Activated CD8-positive, alpha-beta memory T cell treated with anti-CD3 and anti-CD28 coated beads, Interleukin-2, amount 50 U/mL, for 1 hour (primary cell): ENCODE data around the gene CERS1.

Source experiments
- DNase-seq: peaks from one replicate; pipeline ENCODE4 v3.0.0-alpha.2; 2020; ENCODE audit errors: extremely low read depth

CERS1 gene

DNA sequence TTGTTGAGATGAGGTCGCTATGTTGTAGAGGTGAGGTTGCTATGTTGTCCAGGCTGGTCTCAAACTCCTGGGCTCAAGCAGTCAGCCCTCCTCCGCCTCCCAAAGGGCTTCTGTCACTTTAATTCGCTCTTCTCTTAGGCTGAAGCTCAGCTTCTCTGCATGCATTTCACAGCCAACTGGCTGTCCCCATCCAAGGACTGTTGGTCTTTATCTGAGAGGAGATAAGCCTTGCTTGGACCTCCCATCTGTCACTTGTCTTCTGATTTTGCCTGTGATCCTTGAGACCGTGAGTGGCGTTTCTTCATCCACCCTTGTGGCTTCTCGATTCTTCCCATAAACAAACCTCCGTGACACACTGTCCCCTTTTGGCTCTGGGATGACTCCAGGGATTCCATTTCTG lies 24.4 kb downstream of the CERS1 start:
- DNase-seq: no peak

DNA sequence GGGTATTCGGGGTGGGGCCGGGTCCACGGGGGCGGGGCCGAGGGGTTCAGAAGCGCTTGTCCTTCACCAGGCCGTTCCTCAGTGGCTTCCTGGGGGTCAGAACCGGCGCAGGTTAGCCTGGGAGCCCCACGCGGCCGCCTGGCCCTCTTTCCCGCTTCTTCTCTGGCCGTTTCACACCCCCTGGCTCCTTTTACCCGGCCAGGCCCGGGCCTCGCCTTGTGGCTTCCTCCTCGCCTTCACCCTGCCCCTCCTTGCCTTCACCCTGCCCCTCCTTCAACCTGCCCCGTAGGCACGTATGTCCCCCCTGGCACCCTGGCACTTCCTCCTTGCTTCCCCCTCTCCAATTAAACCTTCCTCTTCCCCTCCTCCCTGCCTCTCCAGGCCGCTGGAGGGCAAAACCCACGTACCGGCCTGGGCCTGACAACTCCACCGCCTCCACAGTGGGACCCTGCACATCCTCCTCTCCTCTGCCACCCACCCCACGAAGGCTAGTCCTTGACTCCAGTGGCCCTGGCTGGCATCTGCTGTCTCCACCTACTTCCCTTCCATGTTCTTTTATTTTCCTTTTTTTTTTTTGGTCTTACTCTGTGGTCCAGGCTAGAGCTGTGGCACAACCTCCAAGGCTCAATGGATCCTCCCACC lies 25.3 kb downstream of the CERS1 start:
- DNase-seq: no peak

DNA sequence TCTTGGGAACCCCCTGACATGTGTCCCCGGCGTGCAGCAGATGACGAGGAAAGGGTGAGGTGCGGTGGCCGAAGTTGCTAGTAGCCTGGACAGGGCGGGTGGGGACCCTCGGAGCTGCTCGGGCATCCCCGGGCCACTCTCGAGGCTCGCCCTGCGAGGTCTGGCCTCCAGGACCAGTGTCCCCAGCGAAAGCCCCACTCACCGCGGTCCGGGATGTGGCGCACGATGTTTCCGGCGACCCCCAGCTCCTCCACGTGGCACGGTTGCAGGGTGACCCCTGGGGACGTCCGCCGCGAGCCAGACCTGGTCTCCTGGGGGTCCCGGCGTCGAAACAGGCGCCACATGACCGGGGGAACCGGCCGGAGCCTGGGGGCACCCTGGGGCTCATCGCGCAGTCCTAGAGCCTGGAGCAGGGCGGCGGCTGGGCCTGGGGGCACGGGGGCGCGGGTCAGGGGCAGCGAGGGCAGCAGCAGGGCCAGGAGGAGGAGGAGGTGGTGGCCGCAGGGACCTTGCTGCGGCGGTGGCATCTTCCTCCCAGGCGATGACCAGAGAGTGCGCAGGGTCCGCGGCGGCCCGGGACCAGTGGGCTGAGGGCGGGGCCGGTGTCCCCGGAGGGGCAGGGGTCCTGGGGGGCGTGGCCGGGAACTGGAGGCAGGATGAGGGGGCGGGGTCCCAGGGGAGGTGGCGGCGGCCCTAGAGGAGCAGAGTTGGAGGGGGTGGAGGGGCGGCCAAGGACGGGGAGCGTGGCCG lies 26.0 kb downstream of the CERS1 start:
- DNase-seq: no peak

DNA sequence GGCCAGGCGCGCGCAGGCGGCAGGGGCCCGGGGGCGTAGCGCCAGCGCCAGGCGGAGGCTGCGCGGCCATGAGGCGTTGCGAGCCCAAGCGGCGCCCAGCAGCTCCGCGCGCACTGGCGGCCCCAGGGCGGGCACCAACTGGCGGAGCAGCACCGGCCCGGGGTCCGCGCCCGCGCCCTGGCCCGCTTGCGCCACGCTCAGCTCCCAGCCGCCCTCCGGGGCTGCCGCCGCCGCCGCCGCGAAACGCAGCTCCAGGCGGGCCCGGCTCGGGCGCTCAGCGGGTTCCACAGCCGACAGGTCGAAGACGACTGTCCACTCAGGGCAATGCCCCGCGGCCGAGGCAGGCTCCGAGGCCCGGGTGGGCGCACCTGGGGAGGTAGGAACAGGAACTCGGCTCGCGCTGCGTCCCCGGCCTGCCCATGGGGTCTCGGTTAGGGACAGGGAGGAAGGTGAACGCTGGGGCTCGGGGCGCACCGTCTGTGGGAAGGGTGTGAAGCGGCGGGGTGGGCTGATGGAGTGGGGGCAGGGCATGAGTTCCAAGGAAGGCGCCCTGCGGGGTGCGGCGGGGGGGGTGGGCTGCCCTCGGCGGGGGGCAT lies 26.8 kb downstream of the CERS1 start:
- DNase-seq: no peak

DNA sequence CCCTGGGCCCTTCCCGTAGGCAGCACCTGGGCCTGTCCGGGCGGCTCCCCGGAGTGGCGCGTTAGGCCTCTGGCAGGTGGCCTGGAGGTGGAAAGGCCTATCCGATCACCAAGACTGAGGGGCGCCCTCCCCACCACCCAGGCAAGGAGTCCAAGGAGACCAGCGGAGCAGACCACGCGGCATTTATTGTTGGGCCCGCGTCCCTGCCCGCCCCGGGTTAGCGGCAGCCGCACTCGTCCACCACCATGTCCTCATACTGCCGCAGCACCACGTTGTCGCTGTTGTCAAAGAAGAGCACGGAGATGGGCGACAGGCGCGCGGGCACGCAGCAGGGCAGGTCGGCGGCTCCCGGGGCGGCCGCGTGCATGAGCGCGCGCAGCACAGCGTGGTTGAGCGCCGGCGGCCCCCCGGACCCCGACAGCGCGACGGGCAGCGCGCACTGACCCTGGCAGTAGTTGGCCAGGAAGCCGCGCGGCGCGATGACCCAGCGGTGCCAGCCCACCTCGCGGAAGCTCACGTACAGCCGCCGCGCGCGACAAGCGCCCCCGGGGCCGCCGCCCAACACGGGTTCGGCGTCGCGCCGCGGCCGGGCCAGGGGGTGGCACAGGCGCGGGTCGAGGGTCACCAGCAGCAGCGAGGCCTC lies 27.5 kb downstream of the CERS1 start:
- no peak for DNase-seq

DNA sequence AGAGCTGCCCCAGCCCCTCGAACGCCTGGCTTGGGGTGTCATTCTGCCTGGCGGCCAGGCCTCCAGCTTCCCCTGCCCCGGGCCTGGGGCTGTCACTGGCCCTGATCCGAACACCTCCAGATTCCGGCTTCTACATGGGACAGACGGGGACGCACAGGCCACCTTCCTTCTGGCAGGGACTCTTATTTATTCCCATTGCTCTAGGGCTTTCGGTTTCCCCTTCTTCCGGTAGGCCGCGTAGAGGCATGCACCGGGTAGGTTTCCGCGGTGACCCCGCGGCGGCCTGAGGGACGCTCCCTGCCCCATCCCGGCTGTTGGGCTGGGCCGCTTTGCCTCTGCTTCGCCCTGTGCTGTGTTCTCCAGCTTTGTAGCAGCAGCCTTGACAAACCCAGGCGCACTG lies 28.2 kb downstream of the CERS1 start:
- no peak for DNase-seq

DNA sequence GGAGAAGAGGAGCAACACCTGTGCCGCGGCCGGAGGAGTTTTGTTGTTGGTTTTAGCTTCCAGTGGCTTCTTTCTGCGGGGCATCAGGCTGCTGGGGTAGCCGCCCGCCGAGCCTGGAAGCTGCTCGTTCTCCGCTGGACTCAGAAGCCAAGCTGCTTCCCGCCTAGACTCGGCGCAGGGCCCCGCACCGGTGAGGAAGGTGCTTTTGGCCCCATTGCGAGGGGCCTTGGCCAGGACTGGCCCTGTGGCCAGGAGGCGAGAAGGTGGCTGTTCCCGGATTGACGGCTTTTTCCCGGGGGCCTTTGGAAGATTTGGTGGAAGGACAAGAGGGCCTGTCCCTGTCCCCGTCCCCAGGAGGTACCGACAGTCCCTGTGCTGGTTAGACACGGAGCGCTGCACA lies 28.8 kb downstream of the CERS1 start:
- DNase-seq: no peak

DNA sequence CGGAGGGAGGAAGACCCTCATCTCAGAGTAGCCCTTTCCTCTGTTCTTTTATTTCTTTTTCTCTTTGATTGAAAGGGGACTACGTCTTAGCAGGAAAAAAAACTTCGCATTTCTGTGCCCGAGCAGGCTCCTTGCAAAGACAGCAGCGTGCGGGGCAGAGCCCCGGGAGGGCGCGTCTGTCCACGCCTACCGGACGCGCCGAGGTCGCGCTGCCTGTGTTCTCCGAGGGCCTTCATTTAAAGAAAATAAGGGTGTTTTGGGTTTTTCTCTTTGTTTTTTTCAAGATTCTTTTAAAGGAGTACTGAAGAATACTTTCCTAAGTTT lies 29.2 kb downstream of the CERS1 start:
- no peak for DNase-seq

DNA sequence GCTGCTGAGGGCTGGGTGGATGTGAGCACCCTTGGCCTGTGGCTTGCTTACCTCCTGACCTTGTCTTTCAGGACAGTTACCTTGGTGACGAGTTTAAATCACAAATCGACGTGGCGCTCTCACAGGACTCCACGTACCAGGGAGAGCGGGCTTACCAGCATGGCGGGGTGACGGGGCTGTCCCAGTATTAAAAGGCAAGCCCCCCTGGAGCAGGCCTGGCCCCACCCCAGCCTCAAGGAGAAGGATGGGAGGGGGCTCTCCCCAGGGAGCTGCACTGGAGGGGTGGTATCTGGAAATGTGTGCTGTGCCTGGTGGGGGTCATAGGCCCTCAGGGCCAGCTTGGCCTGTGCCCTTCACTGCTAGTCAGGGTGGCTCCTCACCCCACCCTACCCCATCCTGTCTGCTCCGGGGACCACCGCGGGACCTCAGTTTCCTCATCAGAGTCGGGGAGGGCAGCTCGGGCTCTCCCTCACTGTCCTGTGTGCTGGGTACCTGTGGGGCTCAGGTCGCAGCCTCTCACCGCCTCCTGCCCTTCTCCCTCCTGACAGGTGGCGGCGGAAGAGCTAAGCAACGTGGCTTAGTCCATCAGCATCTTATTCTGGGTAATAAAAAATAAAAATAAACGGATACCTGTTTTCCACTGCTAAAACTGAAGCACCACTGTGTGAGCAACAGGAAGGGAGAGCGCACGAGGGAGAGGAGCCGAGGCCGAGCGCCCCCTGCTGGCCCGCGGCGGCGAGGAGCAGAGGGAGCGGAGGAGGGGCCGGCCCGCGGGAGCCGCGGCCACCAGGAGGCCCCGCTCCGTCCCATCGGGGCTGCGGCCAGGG lies 29.8 kb downstream of the CERS1 start:
- no peak for DNase-seq

DNA sequence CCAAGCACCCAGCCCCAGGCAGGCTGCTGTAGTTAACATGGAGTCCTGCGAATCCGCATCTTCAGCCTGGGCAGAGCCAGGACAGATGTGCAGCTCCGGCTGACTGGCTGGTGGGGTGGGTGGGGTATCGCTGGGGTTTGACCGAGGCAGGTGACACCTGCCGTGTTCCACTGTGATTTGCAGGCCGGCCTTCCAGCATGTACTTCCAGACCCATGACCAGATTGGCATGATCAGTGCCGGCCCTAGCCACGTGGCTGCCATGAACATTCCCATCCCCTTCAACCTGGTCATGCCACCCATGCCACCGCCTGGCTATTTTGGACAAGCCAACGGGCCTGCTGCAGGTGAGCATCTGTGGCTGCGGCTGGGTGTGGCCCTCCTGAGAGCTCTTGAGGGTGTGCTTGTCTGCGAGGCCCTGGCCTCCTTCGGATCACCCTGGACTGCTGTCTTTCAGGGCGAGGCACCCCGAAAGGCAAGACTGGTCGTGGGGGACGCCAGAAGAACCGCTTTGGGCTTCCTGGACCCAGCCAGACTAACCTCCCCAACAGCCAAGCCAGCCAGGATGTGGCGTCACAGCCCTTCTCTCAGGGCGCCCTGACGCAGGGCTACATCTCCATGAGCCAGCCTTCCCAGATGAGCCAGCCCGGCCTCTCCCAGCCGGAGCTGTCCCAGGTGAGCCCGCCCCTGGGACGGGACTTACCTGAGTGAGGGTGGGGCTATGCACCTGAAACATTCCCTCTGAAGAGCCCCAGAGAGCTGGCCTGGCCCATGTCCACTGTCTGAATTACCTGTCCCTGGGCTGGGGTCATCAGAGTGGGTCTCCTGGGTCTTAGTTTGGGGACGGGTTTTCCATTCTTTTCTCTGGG lies 30.6 kb downstream of the CERS1 start:
- no peak for DNase-seq

DNA sequence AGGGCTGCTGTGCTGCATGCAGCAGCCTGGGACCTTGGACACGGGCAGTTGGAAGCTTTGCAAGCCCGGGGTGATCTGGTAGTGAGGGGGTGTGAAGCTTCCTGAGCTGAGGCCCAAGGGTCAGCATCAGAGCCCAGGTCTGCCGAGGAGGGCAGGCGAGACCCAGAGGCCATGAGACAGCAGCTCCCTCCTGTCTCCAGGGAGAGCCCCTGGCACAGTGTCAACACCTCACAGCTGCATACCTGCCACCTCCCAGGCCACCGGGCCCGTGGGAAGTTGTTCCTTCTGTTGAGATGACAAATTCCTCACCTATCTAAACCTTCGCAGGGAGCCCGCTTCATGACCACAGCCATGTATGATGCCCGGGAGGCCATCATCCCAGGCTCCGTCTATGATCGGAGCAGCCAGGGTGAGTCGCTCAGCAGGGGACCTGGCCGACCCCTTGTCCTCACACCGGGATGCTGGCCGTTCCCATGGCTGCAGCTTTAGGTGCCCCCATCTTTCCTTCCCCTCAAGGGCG lies 32.1 kb downstream of the CERS1 start:
- DNase-seq: no peak

DNA sequence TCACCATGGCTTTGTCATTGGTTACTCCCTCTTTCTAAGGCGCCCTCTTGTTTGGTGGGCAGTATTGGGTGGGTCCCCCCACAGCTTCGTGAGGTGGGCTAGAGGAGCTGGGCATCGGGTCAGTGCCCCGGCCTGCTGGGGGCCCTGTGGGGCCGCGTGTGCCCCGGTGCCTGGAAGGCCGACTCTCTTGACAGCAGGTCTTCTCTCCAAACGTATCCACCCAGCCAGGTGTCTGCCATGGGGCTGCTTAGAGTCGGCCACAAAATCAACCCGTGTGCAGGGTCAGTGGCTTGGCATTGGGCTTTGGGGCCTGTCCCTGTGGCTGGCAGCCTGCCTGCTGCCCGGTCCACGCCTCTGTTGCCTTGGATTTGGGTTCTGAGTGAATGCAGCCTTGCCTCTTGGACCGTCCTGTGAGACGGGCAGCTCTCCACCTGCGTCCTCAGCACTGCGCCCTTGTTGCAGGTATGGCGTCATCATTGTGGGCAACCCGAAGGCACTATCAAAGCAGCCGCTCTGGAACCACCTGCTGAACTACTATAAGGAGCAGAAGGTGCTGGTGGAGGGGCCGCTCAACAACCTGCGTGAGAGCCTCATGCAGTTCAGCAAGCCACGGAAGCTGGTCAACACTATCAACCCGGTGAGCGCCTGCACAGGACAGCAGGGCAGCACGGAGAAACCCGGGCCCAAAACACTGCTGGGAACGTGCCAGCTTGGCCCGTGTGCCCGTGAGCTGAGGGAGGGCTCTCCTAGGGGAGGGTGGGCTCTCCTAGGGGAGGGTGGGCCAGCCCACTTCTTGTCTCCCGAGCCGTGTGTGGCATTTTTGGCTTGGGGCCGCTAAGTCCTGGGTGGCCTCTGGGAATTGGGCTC lies 32.7 kb downstream of the CERS1 start:
- no peak for DNase-seq

DNA sequence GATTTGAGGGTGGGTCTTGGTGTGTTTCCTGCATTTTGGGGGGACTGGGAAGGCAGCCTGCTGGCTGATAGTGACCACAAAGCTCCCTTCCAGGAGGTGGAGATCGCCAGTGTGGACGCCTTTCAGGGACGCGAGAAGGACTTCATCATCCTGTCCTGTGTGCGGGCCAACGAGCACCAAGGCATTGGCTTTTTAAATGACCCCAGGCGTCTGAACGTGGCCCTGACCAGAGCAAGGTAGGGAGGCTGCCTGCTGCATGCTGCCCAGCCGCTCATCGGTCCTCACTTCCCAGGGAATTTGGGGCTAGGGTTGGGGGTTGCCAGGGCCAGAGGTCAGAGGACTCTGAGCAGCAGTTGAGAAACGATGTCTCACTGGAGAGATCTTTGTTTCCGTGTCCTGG lies 34.0 kb downstream of the CERS1 start:
- no peak for DNase-seq

DNA sequence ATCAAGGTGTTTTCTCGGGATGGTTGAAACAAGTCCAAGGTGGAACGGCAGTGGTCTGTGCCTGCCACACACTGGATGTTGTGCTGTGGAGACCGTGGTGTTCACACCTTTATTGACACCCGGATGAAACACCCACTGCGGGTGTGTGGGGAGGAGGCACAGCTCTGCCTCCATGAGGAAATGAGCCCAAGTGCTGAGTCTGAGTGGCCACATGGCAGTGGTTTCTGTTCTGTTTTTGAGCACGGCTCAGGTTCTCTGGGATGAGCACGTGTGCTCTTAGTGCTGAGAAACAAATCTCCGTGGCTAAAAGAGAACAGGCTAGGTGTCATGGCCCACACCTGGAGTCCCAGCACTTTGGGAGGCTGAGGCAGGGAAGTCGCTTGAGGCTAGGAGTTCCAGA lies 34.7 kb downstream of the CERS1 start:
- no peak for DNase-seq

DNA sequence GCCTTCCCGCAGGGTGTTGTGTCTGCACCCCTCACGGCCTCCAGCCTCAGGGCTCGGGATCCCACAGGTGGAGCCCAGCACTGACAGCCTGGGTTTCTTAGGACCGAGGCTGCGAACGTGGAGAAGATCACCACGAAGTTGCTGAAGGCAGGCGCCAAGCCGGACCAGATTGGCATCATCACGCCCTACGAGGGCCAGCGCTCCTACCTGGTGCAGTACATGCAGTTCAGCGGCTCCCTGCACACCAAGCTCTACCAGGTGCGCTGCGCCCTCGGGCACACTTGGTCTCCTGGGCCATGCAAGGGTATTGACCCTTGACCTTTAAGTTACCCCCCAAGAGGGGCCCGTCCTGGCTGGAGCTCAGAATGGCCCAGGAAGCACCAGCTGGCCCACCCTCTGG lies 35.2 kb downstream of the CERS1 start:
- no peak for DNase-seq

DNA sequence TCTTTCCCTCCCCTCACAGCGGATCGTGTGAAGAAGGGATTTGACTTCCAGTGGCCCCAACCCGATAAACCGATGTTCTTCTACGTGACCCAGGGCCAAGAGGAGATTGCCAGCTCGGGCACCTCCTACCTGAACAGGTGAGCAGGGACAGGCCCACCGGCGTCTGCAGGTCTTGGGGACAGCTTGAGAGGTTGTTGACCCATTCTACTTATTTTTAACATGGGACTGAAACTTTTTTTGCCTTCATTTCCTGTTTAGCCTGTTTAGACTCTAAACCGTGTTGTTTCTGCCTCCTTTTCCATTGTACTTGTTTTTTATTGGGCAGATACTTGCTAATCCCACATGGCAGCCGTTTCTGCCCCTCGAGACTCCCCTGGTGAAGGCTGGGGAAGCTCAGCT lies 35.7 kb downstream of the CERS1 start:
- DNase-seq: no peak

DNA sequence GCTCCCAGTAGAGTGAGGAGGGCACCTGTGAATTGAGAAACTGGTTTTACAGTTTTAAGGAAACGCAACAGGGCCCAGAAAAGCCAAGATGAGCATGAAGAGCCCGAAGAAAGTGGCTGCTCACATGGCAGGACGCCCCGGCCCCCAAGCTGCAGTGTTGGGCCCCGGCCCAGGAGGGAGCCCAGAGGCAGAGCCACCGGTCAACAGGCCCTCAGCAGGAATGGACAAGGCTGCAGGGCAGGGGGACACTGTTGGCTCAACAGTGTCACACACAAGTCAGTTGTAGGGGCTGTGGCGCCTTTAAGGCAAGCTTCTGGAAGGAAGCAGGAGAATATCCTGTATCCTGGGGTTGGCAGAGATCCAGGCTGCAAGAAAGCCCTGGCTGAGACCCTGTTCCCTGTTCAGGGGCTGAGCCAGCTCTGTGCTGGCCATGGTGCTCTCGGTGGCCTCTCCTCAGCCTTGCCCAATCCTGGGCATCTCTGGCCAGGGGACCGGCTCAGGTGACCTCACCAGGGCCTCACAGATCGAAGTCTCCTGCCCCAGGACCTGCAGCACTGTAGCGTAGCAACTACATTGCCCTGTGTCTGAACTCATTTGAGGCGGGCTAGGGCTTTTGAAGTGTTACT lies 36.2 kb downstream of the CERS1 start:
- DNase-seq: no peak

DNA sequence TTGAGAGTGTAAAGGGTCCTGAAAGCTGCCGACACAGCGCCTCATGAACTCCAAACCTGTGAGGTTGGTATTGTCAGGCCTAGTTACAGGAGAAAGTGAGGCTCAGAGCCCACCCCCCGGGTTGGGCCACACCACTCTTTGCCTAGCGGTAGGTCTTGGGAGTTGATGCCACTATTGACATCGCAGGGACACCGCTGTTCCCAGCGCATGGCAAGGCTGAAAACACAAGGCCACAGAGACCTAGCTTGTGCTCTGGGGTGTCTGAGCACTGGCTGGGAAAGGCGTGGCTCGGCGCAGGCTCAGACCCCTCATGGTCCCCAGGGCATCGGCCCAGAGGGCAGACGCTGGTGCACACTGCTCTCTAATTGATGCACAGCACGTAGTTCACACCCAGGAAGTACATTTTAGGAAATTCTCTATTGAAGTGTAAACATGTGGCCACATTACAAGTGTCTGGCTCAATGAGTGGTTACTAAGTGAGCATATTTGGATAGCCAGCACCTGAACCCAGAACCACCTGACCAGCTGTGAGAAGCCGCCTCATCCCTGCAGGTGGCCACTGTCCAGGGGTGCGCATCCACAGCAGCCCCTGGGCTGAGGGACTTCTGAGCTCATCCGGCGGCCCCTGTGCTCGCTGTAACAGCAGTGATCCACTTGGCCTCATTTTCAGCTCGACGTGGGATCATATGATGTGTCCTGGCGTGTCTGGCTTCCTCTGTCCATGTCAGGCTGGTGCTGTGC lies 36.9 kb downstream of the CERS1 start:
- DNase-seq: no peak

DNA sequence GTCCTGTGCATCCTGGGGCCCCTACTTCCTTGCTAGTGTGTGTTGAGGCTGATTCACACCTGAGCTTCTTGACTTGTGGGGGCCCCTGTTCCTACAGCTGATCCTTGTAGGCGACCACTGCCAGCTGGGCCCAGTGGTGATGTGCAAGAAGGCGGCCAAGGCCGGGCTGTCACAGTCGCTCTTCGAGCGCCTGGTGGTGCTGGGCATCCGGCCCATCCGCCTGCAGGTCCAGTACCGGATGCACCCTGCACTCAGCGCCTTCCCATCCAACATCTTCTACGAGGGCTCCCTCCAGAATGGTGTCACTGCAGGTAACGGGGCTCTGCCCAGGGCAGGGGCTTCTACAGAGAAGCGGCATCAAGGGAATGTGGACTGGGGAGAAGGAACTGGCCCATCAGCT lies 38.7 kb downstream of the CERS1 start:
- no peak for DNase-seq
